ENCODE results near the gene NEFH.
"Not testable (repeated sequence)": the region's sequence is repeated elsewhere in the genome, so short reads cannot be mapped to it uniquely, and the experiment has no call there.

NEFH gene, protein sequence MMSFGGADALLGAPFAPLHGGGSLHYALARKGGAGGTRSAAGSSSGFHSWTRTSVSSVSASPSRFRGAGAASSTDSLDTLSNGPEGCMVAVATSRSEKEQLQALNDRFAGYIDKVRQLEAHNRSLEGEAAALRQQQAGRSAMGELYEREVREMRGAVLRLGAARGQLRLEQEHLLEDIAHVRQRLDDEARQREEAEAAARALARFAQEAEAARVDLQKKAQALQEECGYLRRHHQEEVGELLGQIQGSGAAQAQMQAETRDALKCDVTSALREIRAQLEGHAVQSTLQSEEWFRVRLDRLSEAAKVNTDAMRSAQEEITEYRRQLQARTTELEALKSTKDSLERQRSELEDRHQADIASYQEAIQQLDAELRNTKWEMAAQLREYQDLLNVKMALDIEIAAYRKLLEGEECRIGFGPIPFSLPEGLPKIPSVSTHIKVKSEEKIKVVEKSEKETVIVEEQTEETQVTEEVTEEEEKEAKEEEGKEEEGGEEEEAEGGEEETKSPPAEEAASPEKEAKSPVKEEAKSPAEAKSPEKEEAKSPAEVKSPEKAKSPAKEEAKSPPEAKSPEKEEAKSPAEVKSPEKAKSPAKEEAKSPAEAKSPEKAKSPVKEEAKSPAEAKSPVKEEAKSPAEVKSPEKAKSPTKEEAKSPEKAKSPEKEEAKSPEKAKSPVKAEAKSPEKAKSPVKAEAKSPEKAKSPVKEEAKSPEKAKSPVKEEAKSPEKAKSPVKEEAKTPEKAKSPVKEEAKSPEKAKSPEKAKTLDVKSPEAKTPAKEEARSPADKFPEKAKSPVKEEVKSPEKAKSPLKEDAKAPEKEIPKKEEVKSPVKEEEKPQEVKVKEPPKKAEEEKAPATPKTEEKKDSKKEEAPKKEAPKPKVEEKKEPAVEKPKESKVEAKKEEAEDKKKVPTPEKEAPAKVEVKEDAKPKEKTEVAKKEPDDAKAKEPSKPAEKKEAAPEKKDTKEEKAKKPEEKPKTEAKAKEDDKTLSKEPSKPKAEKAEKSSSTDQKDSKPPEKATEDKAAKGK

DNA sequence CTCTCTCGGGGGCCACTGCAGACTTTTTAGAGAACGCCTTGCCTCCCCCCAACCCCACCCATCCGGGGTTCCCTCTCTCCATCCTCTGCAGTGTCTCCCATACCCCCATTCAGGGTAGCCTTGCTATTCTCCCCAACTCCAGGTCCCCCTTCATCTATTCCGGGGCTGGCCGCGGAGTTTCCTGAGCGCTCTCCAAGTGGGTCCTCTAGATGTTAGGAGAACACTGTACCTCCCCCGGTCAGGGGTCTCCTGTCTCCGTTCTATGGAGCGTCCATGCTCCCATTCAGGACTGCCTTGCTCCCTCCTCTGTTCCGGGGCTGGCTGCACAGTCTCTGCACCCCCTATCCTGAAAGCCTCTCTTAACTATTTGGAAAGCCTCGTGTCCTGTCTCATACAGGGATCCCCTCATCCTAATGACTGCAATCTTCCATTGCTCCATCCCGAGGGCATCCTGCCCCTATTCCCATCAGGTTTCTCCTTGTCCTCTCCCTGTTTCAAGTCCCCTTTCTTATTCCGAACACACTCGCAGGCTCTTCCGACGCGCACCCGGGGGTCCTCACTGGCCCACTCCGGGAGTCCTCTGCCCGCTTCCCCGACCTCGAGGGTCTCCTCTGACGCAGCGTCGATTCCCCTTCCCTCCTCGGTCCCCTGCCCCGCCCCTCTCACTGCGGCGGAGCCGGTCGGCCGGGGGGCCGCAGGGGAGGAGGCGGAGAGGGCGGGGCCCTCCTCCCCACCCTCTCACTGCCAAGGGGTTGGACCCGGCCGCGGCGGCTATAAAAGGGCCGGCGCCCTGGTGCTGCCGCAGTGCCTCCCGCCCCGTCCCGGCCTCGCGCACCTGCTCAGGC, at the start of gene NEFH:
NEFH (plus strand) TSS at position 802 of the 845 bp plus-strand sequence. CDS start 45 bp downstream, outside the sequence.
- DNase-seq, result no peak

DNA sequence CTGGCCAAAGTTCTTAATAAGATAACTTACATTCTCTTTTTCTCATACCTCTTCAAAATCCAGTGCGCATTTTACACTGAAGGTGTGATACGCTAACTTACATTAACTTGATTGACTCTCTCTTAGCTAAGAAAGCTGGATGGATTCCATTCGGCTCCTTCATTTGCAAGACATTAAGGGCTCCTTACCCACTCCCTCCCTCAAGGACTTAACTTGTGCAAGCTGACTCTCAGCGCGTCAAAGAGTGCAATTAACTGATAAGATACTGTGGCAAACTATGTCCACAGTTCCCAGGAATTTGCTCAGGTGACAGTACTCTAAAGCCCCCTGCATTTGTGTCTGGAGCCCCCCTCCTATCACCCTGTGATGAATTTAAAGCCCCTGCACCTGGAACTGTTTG, 48.0 kb upstream of the NEFH start:
- DNase-seq, result no peak

DNA sequence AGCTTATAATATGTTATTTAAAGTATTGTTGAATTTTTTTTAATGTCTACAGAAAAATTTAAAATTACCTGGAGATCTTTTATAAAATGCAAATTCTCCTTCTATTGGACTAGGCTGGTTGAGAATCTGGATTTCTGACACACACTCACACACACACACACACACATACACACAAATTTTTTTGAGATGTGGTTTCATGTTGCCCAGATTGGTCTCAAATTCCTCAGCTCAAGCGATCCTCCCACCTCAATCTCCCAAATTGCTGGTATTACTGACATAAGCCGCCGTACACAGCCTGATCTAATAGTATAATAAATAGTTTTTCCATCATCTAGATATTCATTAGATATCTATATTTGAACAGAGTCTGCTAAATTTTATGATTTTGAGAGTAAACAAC, 46.2 kb upstream of the NEFH start:
- no peak for DNase-seq

DNA sequence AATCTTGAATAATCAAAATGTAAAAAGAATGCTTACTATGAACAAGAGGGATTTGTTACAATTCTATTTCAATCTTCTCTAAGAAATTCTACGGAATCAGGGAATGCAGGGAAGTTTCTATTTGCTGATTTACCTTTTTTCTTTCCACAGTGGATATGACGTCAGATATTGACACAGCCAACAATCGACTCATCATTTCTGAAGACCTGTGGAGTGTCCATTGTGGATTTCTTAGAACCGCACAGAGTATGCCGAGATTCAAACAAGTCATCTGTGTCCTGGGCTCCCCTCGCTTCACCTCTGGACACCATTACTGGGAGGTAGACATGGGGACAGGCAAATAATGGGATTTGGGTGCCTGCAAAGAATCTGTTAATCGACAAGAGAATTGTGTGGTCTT, 45.7 kb upstream of the NEFH start:
- no peak for DNase-seq

DNA sequence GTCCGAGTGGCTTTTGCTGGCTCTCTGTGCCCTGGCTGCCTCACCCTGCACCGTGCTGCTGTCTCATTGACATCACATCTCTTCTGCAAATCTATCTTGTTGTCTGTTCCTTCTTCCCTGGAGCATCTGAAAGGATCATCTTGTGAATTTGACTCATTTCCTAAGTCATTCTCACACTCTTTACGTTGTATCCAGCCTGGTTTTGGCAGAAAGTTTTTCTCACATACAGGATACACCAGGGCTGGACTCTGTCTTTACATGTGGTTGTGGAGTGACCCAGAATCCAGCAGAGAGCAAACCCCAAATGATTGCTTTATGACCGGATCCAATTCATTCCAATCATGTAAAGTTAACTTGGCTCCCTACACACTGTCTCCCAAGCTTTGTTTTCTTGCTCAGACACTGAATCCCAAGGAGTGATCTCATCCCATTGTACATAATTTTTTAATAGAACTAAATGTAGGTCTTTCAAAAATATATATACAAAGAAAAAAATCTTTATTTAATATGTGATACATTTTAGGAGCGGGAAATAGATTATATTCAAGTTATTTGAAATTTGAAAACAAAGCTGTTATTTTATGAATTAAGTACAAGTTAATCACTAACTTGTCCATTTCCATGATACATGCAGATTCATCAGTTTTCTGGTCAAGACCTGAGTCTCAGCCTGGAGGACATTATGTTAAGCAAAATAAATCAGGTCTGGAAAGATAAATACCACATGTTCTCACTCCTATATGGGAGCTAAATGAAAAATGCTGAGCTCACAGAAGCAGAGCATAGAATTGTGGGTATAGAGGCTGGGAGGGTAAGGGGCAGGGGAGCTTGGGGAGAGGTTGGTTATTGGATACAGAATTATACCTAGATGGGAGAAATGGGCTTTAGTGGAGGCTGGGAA, 44.5 kb upstream of the NEFH start:
- DNase-seq, result no peak

DNA sequence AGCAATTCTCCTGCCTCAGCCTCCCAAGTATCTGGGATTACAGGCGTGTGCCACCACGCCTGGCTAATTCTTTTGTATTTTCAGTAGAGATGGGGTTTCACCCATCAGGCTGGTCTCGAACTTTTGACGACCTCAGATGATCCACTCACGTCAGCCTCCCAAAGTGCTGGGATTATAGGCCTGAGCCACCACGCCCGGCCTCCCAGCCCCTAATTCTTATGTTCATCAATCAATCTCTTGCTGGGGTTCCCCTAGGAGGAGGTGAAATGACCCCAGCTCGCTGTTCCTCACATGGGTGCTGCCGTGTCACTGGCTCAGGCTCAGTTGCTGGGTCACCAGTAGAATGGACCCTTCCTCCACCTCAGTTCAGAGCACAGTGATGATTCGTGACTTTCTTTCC, 41.7 kb upstream of the NEFH start, which contains the start of gene RFPL1:
RFPL1 (plus strand) TSS at position 301 of the 400 bp plus-strand sequence.
- not testable (repeated sequence) for DNase-seq

DNA sequence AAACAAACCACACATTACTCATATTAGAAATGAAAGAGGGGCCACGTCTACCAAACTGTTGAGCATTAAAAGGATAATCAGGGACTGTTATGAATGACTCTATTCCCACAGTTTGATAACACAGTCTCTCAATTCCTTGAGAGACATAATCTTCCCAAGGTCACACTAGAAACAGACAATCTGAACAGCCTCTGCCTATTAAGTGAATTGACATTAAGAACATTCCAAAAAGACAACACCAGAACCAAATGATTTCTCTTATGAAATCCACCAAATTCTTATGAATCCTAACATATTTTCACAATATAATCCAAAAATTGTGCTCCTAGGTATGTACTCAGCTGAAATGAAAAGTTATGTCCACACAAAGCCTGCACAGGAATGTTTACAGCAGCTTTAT, 37.0 kb upstream of the NEFH start:
- DNase-seq, result no peak

DNA sequence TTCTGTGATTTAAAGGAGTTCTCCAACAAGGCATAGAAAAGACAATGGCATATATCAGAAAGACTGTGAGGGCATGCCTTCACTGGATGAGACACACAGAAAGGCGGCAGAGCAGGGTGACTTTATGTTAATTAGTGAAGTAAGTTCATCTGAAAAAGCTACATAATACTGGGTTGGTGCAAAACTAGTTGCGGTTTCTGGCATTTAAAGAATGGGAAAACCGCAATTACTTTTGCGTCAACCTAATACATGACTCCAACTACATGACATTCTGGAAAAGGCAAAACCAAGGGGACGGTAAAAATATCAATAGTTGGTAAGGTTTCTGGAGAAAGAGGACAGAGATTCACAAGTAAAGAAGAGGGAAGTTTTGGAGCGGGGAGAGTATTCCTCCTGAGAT, 36.6 kb upstream of the NEFH start:
- no peak for DNase-seq

DNA sequence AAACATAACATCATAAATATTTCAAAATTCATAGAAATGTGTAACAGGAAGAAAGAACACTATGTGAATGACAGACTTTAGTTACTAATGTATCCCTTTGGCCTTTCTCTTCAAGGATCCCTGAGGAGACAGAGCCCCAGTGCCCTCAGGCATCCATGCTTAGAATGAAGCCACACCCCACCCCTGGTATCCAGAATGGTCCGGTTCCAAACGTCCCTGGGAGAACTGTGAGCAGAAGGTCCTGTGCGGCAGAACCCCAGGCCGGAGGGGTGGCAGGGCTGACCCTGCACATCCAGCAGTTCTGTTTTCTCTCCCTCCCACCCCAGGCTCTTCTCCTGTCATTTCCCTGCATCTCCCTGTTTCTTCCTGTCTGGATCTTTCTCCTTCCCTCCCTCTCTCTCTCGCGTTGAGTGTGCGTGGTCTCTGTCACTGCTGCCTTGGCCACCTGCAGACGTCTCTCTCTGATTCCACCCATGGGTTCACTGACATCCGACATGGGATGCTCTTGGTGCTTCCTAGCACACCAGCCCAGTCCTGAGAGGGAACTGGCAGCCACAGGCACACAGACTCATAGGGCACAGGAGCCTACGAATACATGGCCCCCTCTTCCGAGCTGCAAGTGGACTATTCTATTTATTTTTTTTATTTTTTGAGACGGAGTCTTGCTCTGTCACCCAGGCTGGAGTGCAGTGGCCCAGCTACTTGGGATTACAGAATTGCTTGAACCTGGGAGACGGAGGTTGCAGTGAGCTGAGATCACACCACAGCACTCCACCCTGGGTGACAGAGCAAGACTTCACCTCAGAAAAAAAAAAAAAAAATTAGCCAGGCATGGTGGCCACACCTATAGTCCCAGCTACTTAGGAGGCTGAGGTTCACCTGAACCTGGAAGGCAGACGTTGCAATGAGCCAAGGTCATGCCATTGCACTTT, 35.9 kb upstream of the NEFH start:
- no peak for DNase-seq

DNA sequence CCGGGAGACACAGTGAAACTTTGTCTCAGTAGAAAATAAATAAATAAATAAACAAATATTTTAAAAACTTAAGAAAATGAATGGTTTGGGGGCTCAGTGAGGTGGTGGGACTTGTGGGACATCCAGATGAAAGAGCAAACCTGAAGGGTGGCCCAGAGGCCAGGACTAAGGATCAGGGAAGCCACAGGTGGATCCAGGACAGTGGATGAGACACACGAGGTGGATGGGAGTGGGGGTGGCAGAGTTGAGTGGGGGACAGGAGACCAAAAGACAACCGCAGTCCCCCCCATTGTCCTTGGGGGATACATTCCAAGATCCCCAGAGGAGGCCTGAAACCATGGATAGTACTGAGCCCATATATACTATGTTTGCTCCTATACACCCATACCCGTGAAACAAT, 34.5 kb upstream of the NEFH start:
- no peak for DNase-seq

DNA sequence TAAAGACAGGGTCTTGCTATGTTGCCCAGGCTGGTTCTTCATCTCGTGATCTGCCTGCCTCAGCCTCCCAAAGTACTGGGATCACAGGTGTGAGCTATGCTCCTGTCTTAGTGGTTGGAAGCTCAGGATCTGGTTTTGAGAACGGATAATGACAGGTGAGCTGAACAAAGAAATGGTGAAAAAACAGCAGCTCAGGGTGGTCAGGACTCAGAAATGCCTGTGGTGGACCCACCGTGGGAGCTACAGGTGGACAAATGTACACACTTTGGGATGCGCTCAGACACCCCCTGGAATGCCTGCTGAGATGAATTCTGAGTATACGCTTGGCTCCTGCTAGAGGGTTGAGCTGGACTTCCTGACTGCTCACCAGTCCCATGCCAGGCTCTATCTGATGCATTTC, 32.1 kb upstream of the NEFH start:
- DNase-seq, result no peak

DNA sequence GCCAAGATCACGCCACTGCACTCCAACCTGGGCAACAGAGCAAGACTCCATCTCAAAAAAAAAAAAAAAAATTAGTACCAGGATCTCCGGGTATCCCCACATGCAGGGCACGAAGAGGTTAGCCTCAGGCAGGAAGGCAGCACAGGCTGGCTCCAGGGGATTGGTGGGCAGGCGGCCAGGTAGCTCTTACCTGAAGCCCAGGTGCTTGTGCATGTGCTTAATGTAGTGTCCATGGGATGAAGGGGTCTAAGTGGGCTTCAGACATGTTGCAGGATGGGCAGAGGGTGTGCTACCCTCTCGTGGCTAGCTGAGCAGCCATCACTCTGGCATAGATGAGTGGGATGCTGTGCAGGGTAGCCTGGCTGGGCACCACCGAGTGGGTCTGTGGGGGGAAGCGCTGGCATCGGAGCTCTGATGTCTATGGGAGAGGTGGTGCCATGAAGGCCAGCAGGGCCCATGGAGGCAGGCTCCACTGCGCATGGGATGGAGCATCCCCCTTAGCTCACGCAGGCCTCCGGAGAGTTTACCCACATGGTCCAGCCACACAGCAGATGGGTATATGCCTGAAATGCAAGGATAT, 30.6 kb upstream of the NEFH start:
- DNase-seq, result no peak

DNA sequence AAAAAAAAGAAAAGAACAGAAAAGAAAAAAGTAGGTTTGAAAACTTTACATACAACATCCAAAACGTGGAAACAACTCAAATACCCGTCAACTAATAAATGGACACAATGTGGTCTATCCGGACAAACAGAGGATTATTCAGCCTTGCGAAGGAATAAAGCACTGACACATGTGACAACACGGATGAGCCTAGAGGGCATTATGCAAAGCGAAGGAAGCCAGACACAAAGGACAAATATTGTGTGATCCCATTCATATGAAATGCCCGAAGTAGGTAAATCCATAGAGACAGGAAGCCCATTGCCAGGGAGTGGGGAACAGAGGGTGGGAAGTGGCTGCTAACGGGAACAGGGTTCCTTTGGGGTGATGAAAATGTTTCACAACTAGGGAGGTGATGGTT, 29.8 kb upstream of the NEFH start:
- no peak for DNase-seq

DNA sequence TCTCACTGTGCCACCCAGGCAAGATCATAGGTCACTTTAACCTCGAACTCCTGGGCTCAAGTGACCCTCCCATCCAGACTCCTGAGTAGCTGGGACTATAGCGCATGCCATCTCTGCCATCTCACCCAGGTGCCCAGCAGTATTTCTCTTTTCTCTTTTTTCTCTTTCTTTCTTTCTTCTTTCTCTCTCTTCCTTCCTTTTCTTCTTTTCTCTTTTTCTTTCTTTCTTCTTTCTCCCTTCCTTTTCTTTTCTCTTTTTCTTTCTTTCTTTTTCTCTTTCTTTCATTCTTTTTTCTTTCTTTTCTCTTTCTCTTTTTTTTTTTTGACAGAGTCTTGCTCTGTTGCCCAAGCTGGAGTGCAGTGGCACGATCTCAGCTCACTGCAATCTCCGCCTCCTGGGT, 28.2 kb upstream of the NEFH start:
- DNase-seq, result no peak

DNA sequence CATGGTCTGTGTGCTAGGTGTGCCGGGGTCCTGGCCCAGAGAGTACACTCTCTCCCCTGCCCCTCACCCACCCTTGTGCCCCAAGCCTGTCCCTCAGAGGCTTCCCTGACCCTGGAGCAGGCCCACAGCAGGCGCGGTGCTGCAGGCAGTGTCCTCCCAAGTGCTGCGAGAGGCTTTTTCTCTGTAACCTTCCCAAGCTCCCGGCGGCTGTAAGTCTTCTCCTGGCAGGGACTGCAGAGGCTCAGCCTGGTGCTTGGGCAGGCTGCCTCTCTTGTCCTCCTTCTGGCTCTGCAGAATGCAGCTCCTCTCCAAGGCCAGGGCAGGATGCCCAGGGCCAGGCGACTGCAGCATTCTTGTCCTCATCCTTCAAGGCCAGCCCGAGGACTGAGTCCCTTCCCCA, 25.7 kb upstream of the NEFH start:
- DNase-seq, result no peak

DNA sequence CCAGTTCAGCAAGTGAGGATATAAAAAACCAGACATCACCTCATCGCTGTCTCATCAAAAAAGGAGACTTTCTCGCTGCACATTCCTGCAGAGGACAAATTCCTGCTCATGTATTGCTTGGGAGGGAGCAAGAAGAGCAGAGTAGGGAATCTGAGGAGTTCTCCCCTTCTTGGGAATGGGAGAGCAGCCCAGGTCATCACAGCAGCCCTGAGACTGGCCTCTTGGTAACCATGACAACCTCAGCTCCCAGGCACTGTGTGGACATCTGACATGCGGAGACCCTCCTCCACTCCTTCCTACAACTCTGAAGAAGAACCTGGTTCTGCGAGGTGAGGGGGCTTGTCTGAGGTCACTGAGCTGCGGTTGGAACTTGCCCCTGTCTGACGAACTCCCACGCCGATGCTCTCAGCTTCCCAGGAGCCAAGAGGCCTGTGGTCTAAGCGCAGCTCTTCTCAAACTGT, 23.8 kb upstream of the NEFH start:
- no peak for DNase-seq

DNA sequence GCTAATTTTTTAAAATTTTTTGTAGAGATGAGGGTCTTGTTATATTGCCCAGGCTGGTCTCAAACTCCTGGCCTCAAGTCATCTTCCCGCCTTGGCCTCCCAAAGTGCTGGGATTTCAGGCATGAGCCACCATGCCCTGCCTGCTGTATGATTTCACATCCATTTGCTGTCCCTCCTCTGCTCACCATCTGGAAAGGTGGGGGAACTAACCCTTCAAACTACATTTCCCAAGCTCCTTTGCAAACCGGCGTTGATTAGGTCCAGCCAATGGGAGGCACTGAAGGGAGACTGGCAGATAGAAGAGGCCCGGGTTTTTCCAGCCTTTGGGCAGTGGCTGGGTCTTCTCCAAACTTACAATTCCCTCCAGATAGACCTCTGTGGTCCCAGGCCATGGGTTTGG, 22.3 kb upstream of the NEFH start:
- peak; percentile 65 for DNase-seq

DNA sequence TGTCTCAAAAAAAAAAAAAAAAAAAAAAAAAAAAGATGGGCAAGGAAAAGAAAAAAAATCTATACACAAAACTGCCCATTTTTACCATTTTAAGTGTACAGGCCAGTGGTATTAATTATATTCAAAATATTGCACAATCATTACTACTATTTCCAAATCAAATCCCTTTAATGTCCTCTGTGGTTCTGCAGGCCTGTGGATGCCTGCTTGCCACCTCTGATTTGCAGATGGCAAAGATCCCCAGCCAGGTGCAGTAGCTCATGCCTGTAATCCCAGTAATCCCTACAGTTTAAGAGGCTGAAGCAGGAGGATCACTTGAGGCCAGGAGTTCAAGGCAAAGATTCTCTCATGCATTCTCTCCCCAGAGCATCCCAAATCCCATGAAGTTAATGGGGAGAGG, 21.5 kb upstream of the NEFH start:
- no peak for DNase-seq

DNA sequence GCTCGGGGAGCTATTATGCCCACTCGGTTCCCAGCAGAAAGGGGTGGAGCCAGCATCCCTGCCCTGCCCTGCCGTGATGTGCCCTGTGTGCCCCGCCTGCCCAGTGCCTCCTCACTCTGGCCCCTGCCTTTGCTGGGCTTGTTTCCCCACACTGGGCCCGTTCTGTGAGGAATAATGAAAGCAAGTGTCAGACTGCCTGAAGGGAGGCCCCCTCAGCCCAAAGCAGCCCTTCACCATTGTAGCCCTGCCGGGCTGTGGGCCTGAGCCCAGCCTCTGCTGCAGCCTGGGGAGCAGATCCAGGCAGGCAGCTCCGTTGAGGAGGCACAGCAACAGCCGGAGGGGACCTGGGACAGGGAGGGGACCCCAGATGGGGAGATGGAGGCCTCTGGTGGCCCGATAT, 20.2 kb upstream of the NEFH start:
- DNase-seq, result no peak

DNA sequence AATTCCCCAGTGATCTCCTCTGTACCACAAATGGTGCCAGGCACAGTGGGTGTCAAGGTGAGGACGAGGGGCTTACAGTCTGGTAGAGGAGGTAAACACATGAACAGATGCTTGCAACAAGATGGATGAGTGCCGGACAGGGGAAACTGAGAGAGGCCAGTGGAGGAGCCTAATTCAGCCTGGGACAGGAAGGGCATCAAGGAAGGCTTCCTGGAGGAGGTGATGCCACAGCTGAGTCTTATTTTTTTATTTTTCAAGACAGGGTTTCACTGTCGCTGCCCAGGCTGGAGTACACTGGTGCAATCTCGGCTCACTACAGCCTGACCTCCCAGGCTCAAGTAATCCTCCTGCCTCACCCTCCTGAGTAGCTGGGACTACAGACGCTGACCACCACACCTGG, 18.8 kb upstream of the NEFH start:
- DNase-seq, result no peak

All from NCI-H524 treated with DMSO at 0.1 percent for 48 hours (cell line).